ENCODE results near the gene DAPK1.
A peak's percentile ranks its signal among the peaks of the same experiment; 100 is the strongest.

Gene DAPK1

GRCh38 chr9:87667164-87667738, 169.6 kb downstream of the DAPK1 start:
- DNase-seq (ENCODE audit: low read depth in 2 of 2), result no peak

- no peak for DNase-seq (ENCODE audit: low read depth in 2 of 2)
These were observed 170.6 kb downstream of the DAPK1 start for GRCh38 chr9:87668222-87668621.

GRCh38 chr9:87668722-87669121, 171.1 kb downstream of the DAPK1 start:
- DNase-seq (ENCODE audit: low read depth in 2 of 2), result no peak

- DNase-seq (ENCODE audit: low read depth in 2 of 2), result no peak
These were observed 173.1 kb downstream of the DAPK1 start for GRCh38 chr9:87670572-87671264.

GRCh38 chr9:87671478-87671877, 173.8 kb downstream of the DAPK1 start:
- no peak for DNase-seq (ENCODE audit: low read depth in 2 of 2)

- no peak for DNase-seq (ENCODE audit: low read depth in 2 of 2)
These were observed 174.3 kb downstream of the DAPK1 start for GRCh38 chr9:87671925-87672324.

GRCh38 chr9:87672586-87672985, 174.9 kb downstream of the DAPK1 start:
- no peak for DNase-seq (ENCODE audit: low read depth in 2 of 2)

GRCh38 chr9:87673446-87674120, 175.9 kb downstream of the DAPK1 start:
- DNase-seq (ENCODE audit: low read depth in 2 of 2), result no peak

- DNase-seq (ENCODE audit: low read depth in 2 of 2), result no peak
These were observed 177.1 kb downstream of the DAPK1 start for GRCh38 chr9:87674565-87675299.

- no peak for DNase-seq (ENCODE audit: low read depth in 2 of 2)
These were observed 178.3 kb downstream of the DAPK1 start for GRCh38 chr9:87675906-87676515.

GRCh38 chr9:87676976-87677775, 179.5 kb downstream of the DAPK1 start:
- no peak for DNase-seq (ENCODE audit: low read depth in 2 of 2)

GRCh38 chr9:87677776-87678587, 180.3 kb downstream of the DAPK1 start:
- DNase-seq (ENCODE audit: low read depth in 2 of 2), result no peak

- DNase-seq (ENCODE audit: low read depth in 2 of 2), result peak in 1 of 2 experiments; percentile 32
These were observed 181.1 kb downstream of the DAPK1 start for GRCh38 chr9:87678650-87679355.

GRCh38 chr9:87681271-87682061, 183.8 kb downstream of the DAPK1 start:
- no peak for DNase-seq (ENCODE audit: low read depth in 2 of 2)

GRCh38 chr9:87682085-87682484, 184.4 kb downstream of the DAPK1 start:
- DNase-seq (ENCODE audit: low read depth in 2 of 2), result no peak

GRCh38 chr9:87682618-87683017, 185.0 kb downstream of the DAPK1 start:
- DNase-seq (ENCODE audit: low read depth in 2 of 2), result no peak

GRCh38 chr9:87683751-87684626, 186.3 kb downstream of the DAPK1 start:
- DNase-seq (ENCODE audit: low read depth in 2 of 2), result no peak
